Neuron (in vitro differentiated cells): ENCODE results near the gene SHB.

Experiments used
- H2AFZ ChIP-seq: one replicate; pipeline ENCODE4 v1.6.1; 2013; ENCODE audit warnings: low read depth, mild to moderate bottlenecking, inconsistent platforms, low read length, moderate library complexity
- H3K27me3 ChIP-seq: one replicate; pipeline ENCODE4 v1.6.1; 2013; ENCODE audit warnings: low read length; ENCODE audit not compliant: insufficient read depth
- H3K36me3 ChIP-seq: one replicate; pipeline ENCODE4 v1.6.1; 2013; ENCODE audit warnings: low read length; ENCODE audit not compliant: insufficient read depth
- H3K4me1 ChIP-seq: one replicate; pipeline ENCODE4 v1.6.1; 2013; ENCODE audit warnings: low read length; ENCODE audit not compliant: insufficient read depth
- H3K4me3 ChIP-seq: 2 replicates; pipeline ENCODE4 v1.5.1; 2013; ENCODE audit warnings: mild to moderate bottlenecking, low read length, moderate library complexity
- H3K9me3 ChIP-seq: one replicate; pipeline ENCODE4 v1.6.1; 2013; ENCODE audit warnings: low read length

Gene SHB

GRCh38 chr9:37923118-37923795, 145.8 kb downstream of the SHB start:
- Histone ChIP-seq H3K36me3 (no peaks in the 10 kb centered on the region), H3K4me1 (peaks cover 19% of the 10 kb centered on the region), H3K9me3 (no peaks in the 10 kb centered on the region), H3K27me3 (no peaks in the 10 kb centered on the region), H3K4me3 (no peak overlapping the region), H2AFZ (no peak overlapping the region)

- H2AFZ ChIP-seq, result no peak overlapping the region
- no peaks in the 10 kb centered on the region for H3K27me3 ChIP-seq
- H3K4me1 ChIP-seq, result peaks cover 19% of the 10 kb centered on the region
- no peaks in the 10 kb centered on the region for H3K36me3 ChIP-seq
- H3K4me3 ChIP-seq, result no peak overlapping the region
- H3K9me3 ChIP-seq, result no peaks in the 10 kb centered on the region
Measured at GRCh38 chr9:37922363-37923117, 146.5 kb downstream of the SHB start.

GRCh38 chr9:37921546-37922300, 147.3 kb downstream of the SHB start:
- H3K4me1 ChIP-seq, result peaks cover 26% of the 10 kb centered on the region
- no peak overlapping the region for H3K4me3 ChIP-seq
- no peaks in the 10 kb centered on the region for H3K36me3 ChIP-seq
- no peaks in the 10 kb centered on the region for H3K9me3 ChIP-seq
- no peak overlapping the region for H2AFZ ChIP-seq
- no peaks in the 10 kb centered on the region for H3K27me3 ChIP-seq

- no peaks in the 10 kb centered on the region for H3K36me3 ChIP-seq
- no peak overlapping the region for H3K4me3 ChIP-seq
- H3K4me1 ChIP-seq, result peaks cover 26% of the 10 kb centered on the region
- H3K9me3 ChIP-seq, result no peaks in the 10 kb centered on the region
- H2AFZ ChIP-seq, result no peak overlapping the region
- H3K27me3 ChIP-seq, result no peaks in the 10 kb centered on the region
Measured at GRCh38 chr9:37921168-37921510, 147.9 kb downstream of the SHB start.

GRCh38 chr9:37920471-37921167, 148.4 kb downstream of the SHB start:
- H3K27me3 ChIP-seq, result no peaks in the 10 kb centered on the region
- H3K36me3 ChIP-seq, result no peaks in the 10 kb centered on the region
- no peak overlapping the region for H3K4me3 ChIP-seq
- H3K4me1 ChIP-seq, result peaks cover 26% of the 10 kb centered on the region
- no peak overlapping the region for H2AFZ ChIP-seq
- H3K9me3 ChIP-seq, result no peaks in the 10 kb centered on the region

GRCh38 chr9:37919956-37920335, 149.1 kb downstream of the SHB start:
- Histone ChIP-seq H3K4me1 (peaks cover 26% of the 10 kb centered on the region), H3K36me3 (no peaks in the 10 kb centered on the region)

GRCh38 chr9:37919246-37919955, 149.6 kb downstream of the SHB start:
- H3K4me3 ChIP-seq, result no peak overlapping the region
- H3K27me3 ChIP-seq, result no peaks in the 10 kb centered on the region
- H3K4me1 ChIP-seq, result peaks cover 26% of the 10 kb centered on the region
- no peaks in the 10 kb centered on the region for H3K36me3 ChIP-seq
- no peaks in the 10 kb centered on the region for H3K9me3 ChIP-seq
- no peak overlapping the region for H2AFZ ChIP-seq

More at GRCh38 chr9:37919956-37920335, 149.1 kb downstream of the SHB start:
- no peaks in the 10 kb centered on the region for H3K9me3 ChIP-seq
- H3K4me3 ChIP-seq, result no peak overlapping the region
- no peaks in the 10 kb centered on the region for H3K27me3 ChIP-seq
- no peak overlapping the region for H2AFZ ChIP-seq

GRCh38 chr9:37918665-37919170, 150.3 kb downstream of the SHB start:
- Histone ChIP-seq H3K4me1 (peaks cover 26% of the 10 kb centered on the region), H3K9me3 (no peaks in the 10 kb centered on the region), H3K27me3 (no peaks in the 10 kb centered on the region), H3K4me3 (no peak overlapping the region), H3K36me3 (no peaks in the 10 kb centered on the region), H2AFZ (no peak overlapping the region)

- Histone ChIP-seq H3K9me3 (no peaks in the 10 kb centered on the region), H3K4me3 (no peak overlapping the region), H3K4me1 (peaks cover 26% of the 10 kb centered on the region), H3K36me3 (no peaks in the 10 kb centered on the region), H2AFZ (no peak overlapping the region), H3K27me3 (no peaks in the 10 kb centered on the region)
Measured at GRCh38 chr9:37917801-37918664, 151.0 kb downstream of the SHB start.

GRCh38 chr9:37917313-37917731, 151.7 kb downstream of the SHB start:
- H3K27me3 ChIP-seq, result no peaks in the 10 kb centered on the region
- no peaks in the 10 kb centered on the region for H3K9me3 ChIP-seq
- H3K4me3 ChIP-seq, result no peak overlapping the region
- no peak overlapping the region for H2AFZ ChIP-seq
- H3K36me3 ChIP-seq, result no peaks in the 10 kb centered on the region
- peaks cover 26% of the 10 kb centered on the region for H3K4me1 ChIP-seq

- H3K36me3 ChIP-seq, result no peaks in the 10 kb centered on the region
Measured at GRCh38 chr9:37916471-37917312, 152.3 kb downstream of the SHB start.

More at GRCh38 chr9:37916471-37917312, 152.3 kb downstream of the SHB start:
- H2AFZ ChIP-seq, result no peak overlapping the region
- no peaks in the 10 kb centered on the region for H3K9me3 ChIP-seq
- H3K27me3 ChIP-seq, result no peaks in the 10 kb centered on the region
- no peak overlapping the region for H3K4me3 ChIP-seq
- H3K4me1 ChIP-seq, result peaks cover 24% of the 10 kb centered on the region
